MM.1S (cell line): ENCODE measurements around the gene APOM.

ENCODE experiments used
- DNase-seq: peaks from one replicate; pipeline ENCODE4 v3.0.0-alpha.2; 2015
- H2AFZ ChIP-seq: fragments of 300-600 bp; sonication (generic); 2 replicates; pipeline ENCODE4 v1.6.0; 2016; ENCODE audit warnings: antibody characterized with exemption, low read length
- H3F3A ChIP-seq: fragments of 300-600 bp; sonication (generic); 2 replicates; pipeline ENCODE4 v1.6.1; 2016; ENCODE audit warnings: mild to moderate bottlenecking, antibody characterized with exemption, low read length, moderate library complexity, mixed read lengths; ENCODE audit not compliant: insufficient read depth
- H3K27ac ChIP-seq: fragments of 300-600 bp; sonication (generic); 2 replicates; pipeline ENCODE4 v1.5.1; 2016; ENCODE audit warnings: mild to moderate bottlenecking, low read length
- H3K27me3 ChIP-seq: fragments of 300-600 bp; sonication (generic); replicated peaks from 2 replicates; pipeline ENCODE4 v1.6.0; 2016; ENCODE audit warnings: low read length; ENCODE audit not compliant: insufficient read depth
- H3K36me3 ChIP-seq: fragments of 300-600 bp; sonication (generic); replicated peaks from 2 replicates; pipeline ENCODE4 v1.6.1; 2016; ENCODE audit warnings: mild to moderate bottlenecking, low read length, mixed read lengths; ENCODE audit not compliant: insufficient read depth
- H3K4me1 ChIP-seq: fragments of 300-600 bp; sonication (generic); 2 replicates; pipeline ENCODE4 v1.6.1; 2016; ENCODE audit warnings: low read length, mixed read lengths
- H3K4me2 ChIP-seq: fragments of 300-600 bp; sonication (generic); 2 replicates; pipeline ENCODE4 v1.6.0; 2016; ENCODE audit warnings: low read depth, low read length
- H3K4me3 ChIP-seq: fragments of 300-600 bp; sonication (generic); 2 replicates; pipeline ENCODE4 v1.5.1; 2016; ENCODE audit warnings: low read length, mixed read lengths
- H3K79me2 ChIP-seq: fragments of 300-600 bp; sonication (generic); 2 replicates; pipeline ENCODE4 v1.6.1; 2016; ENCODE audit warnings: mixed run types, low read length, mixed read lengths
- H3K9ac ChIP-seq: fragments of 300-600 bp; sonication (generic); 2 replicates; pipeline ENCODE4 v1.6.1; 2016; ENCODE audit warnings: low read length, mixed read lengths
- H3K9me2 ChIP-seq: fragments of 300-600 bp; sonication (generic); replicated peaks from 2 replicates; pipeline ENCODE4 v1.6.1; 2016; ENCODE audit warnings: mild to moderate bottlenecking, low read length, mixed read lengths; ENCODE audit not compliant: insufficient read depth
- H3K9me3 ChIP-seq: fragments of 300-600 bp; sonication (generic); replicated peaks from 2 replicates; pipeline ENCODE4 v1.6.1; 2016; ENCODE audit warnings: mild to moderate bottlenecking, low read length, mixed read lengths; ENCODE audit not compliant: insufficient read depth
- H4K20me1 ChIP-seq: fragments of 300-600 bp; sonication (generic); 2 replicates; pipeline ENCODE4 v1.6.1; 2016; ENCODE audit warnings: mild to moderate bottlenecking, low read length, moderate library complexity, mixed read lengths; ENCODE audit not compliant: insufficient read depth
- EZH2 ChIP-seq: fragments of 300-600 bp; sonication (generic); optimal IDR thresholded peaks from 2 replicates; pipeline ENCODE3; 2017; ENCODE audit warnings: low read depth, mild to moderate bottlenecking, antibody characterized with exemption, low read length, mixed read lengths
- EZH2phosphoT487 ChIP-seq: fragments of 300-600 bp; sonication (generic); IDR thresholded peaks from 2 replicates; pipeline ENCODE4 v1.6.1; 2018; ENCODE audit warnings: antibody characterized with exemption, low read length
- TF ChIP-seq, protein P1 (sequence below): fragments of 300-600 bp; sonication (generic); IDR thresholded peaks from 2 replicates; pipeline ENCODE4 v1.5.1; 2016; ENCODE audit warnings: antibody characterized with exemption, low read length, mixed read lengths

Gene APOM

DNA sequence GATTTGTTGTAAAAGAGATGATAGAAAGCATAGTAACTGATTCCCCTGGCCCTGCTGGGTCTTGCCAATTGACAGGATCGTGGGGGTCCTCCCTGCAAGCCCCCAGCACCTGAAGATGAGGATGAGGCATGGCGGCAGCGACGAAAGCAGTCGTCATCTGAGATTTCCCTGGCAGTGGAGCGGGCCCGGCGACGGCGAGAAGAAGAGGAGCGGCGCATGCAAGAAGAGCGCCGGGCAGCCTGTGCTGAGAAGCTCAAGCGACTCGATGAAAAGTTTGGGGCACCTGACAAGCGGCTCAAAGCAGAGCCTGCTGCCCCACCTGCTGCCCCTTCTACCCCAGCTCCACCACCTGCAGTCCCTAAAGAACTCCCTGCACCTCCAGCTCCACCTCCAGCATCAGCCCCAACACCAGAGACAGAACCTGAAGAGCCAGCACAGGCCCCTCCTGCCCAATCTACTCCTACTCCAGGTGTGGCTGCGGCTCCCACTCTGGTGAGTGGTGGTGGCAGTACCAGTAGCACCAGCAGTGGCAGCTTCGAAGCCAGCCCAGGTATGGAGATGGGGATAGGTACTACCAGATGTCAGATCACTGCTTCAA, 27.9 kb upstream of the APOM start:
- peaks cover 20% of the 10 kb centered on the region for H3K36me3 ChIP-seq
- no peak overlapping the region for H3K4me3 ChIP-seq
- peaks cover 89% of the 10 kb centered on the region for H3K79me2 ChIP-seq
- no peaks in the 10 kb centered on the region for H3K9me3 ChIP-seq
- H3K27me3 ChIP-seq, result no peaks in the 10 kb centered on the region
- no peak for DNase-seq
- no peaks in the 10 kb centered on the region; the same call in 1 of the 2 replicates for H4K20me1 ChIP-seq
- H3K27ac ChIP-seq, result no peak overlapping the region
- no peaks in the 10 kb centered on the region for H3K4me1 ChIP-seq
- TF ChIP-seq EZH2phosphoT487 (no peak), EZH2 (no peak)
- TF ChIP-seq, protein P1, sequence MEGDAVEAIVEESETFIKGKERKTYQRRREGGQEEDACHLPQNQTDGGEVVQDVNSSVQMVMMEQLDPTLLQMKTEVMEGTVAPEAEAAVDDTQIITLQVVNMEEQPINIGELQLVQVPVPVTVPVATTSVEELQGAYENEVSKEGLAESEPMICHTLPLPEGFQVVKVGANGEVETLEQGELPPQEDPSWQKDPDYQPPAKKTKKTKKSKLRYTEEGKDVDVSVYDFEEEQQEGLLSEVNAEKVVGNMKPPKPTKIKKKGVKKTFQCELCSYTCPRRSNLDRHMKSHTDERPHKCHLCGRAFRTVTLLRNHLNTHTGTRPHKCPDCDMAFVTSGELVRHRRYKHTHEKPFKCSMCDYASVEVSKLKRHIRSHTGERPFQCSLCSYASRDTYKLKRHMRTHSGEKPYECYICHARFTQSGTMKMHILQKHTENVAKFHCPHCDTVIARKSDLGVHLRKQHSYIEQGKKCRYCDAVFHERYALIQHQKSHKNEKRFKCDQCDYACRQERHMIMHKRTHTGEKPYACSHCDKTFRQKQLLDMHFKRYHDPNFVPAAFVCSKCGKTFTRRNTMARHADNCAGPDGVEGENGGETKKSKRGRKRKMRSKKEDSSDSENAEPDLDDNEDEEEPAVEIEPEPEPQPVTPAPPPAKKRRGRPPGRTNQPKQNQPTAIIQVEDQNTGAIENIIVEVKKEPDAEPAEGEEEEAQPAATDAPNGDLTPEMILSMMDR, result no peak
- no peaks in the 10 kb centered on the region; the same call in 1 of the 2 replicates for H3F3A ChIP-seq
- no peak overlapping the region for H3K4me2 ChIP-seq
- no peak overlapping the region for H3K9ac ChIP-seq
- H3K9me2 ChIP-seq, result no peaks in the 10 kb centered on the region
- no peak overlapping the region for H2AFZ ChIP-seq

DNA sequence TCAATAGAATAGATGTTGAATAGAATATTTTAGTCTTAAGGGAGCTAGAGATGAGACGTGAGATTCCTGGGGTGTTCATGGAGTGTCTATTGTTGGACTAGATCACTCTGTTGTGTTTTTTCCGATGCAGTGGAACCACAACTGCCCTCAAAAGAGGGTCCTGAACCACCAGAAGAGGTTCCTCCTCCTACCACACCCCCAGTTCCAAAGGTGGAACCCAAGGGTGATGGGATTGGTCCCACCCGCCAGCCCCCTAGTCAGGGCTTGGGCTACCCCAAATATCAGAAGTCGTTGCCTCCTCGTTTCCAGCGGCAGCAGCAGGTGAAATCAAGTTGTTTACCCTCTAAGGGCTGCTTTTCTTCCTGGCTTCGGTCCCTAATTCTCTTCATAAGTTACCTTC, 26.7 kb upstream of the APOM start:
- H3K27ac ChIP-seq, result no peak overlapping the region
- no peak overlapping the region for H3K4me3 ChIP-seq
- H3K36me3 ChIP-seq, result peaks cover 20% of the 10 kb centered on the region
- H2AFZ ChIP-seq, result no peak overlapping the region
- no peak overlapping the region for H3K4me2 ChIP-seq
- no peaks in the 10 kb centered on the region; the same call in 1 of the 2 replicates for H4K20me1 ChIP-seq
- DNase-seq, result no peak
- H3K27me3 ChIP-seq, result no peaks in the 10 kb centered on the region
- no peaks in the 10 kb centered on the region; the same call in 1 of the 2 replicates for H3F3A ChIP-seq
- peaks cover 82% of the 10 kb centered on the region for H3K79me2 ChIP-seq
- H3K4me1 ChIP-seq, result no peaks in the 10 kb centered on the region
- no peak overlapping the region for H3K9ac ChIP-seq
- no peaks in the 10 kb centered on the region for H3K9me3 ChIP-seq
- H3K9me2 ChIP-seq, result no peaks in the 10 kb centered on the region
- no peak for TF ChIP-seq EZH2
- TF ChIP-seq, protein P1, result no peak
- TF ChIP-seq EZH2phosphoT487, result no peak

DNA sequence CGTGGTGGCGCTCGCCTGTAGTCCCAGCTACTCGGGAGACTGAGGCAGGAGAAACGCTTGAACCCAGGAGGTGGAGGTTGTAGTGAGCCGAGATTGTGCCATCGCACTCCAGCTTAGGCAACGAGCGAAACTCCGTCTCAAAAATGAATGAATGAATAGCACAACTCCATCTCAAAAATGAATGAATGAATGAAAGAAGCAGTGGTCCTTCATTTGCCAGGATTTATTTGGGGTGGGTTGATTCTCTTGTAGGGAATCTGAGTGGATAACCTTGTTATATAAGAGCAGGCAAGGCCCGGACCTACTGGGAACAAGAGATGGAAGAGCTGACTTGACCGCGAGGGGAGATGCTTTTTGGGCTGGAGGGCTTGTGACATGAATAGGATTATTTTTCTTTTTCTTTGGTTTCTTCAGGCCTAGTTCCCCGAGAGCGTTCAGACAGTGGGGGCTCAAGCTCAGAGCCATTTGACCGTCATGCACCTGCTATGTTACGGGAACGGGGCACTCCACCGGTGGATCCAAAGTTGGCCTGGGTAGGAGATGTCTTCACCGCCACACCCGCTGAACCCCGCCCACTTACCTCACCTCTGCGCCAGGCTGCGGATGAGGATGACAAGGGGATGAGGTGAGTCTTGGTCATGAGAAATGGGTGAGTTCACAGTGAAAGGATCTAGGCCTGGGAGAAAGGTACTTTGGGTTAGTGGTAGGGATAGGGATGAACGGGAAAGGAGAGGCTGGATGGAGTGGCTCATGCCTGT, 25.3 kb upstream of the APOM start:
- no peaks in the 10 kb centered on the region for H3K9me2 ChIP-seq
- H3K9me3 ChIP-seq, result no peaks in the 10 kb centered on the region
- no peak overlapping the region for H2AFZ ChIP-seq
- H3K4me2 ChIP-seq, result no peak overlapping the region
- H3K9ac ChIP-seq, result no peak overlapping the region
- no peak for TF ChIP-seq EZH2
- TF ChIP-seq, protein P1, result no peak
- TF ChIP-seq EZH2phosphoT487, result no peak
- H3K4me1 ChIP-seq, result no peaks in the 10 kb centered on the region
- H3K79me2 ChIP-seq, result peaks cover 68% of the 10 kb centered on the region
- peaks cover 4% of the 10 kb centered on the region; the same call in 1 of the 2 replicates for H3F3A ChIP-seq
- no peak overlapping the region for H3K27ac ChIP-seq
- H3K4me3 ChIP-seq, result no peak overlapping the region
- H4K20me1 ChIP-seq, result no peaks in the 10 kb centered on the region; the same call in 1 of the 2 replicates
- DNase-seq, result no peak
- H3K27me3 ChIP-seq, result no peaks in the 10 kb centered on the region
- peaks cover 17% of the 10 kb centered on the region for H3K36me3 ChIP-seq
